Epithelial cell of proximal tubule (primary cell): ENCODE measurements around the gene ZNF100. TPM values are rescaled to one million over a fixed set of nuclear protein-coding genes. Genes with fewer than 3 reads are reported as not detected.
"Not testable (repeated sequence)": the region's sequence is repeated elsewhere in the genome, so short reads cannot be mapped to it uniquely, and the experiment has no call there.

Source experiments
- DNase-seq: peaks from one replicate; pipeline ENCODE4 v3.0.0-alpha.2; 2011; ENCODE audit warnings: low read depth
- H3K4me3 ChIP-seq: 2 replicates; pipeline ENCODE4 v1.5.1; 2011; ENCODE audit warnings: low read depth, mild to moderate bottlenecking, low read length
- CTCF ChIP-seq: conservative IDR thresholded peaks from 2 replicates; pipeline ENCODE4 v1.5.1; 2012; ENCODE audit warnings: low read depth, mild to moderate bottlenecking, low read length
- total RNA-seq: library from RNA; depleted of rRNA; stranded (reverse); fragments of >200 nt; gene quantifications from 2 replicates; pipeline ENCODE4 v1.2.3, GENCODE V29; 2015

Gene ZNF100
- total RNA-seq: 6.9 and 10.1 TPM in 2 replicates

- H3K4me3 ChIP-seq: peak within 1 kb of the TSS; percentile 97
- peak; percentile 63 for DNase-seq
- peak; percentile 7 for TF ChIP-seq CTCF
These were observed at the start of gene ZNF100 for GRCh38 chr19:21767065-21767800. Gene ZNF100, minus strand, starts transcription at chr19:21767579. Its CDS starts 150 bp downstream, at chr19:21767429.

GRCh38 chr19:21812448-21812847, 45.1 kb upstream of the ZNF100 start:
- no peak for DNase-seq
- TF ChIP-seq CTCF: no peak
- H3K4me3 ChIP-seq: no peak overlapping the region

- not testable (repeated sequence) for DNase-seq, H3K4me3 ChIP-seq
These were observed 41.1 kb upstream of the ZNF100 start for GRCh38 chr19:21808400-21809000.

GRCh38 chr19:21789466-21790085, 22.2 kb upstream of the ZNF100 start:
- no peak for DNase-seq
- H3K4me3 ChIP-seq: no peak overlapping the region
- no peak for TF ChIP-seq CTCF

- TF ChIP-seq CTCF: no peak
- DNase-seq: no peak
- no peak overlapping the region for H3K4me3 ChIP-seq
These were observed 19.6 kb upstream of the ZNF100 start for GRCh38 chr19:21786936-21787335.

- DNase-seq, H3K4me3 ChIP-seq: not testable (repeated sequence)
These were observed 8.4 kb upstream of the ZNF100 start for GRCh38 chr19:21775792-21776191.

- peak overlapping the region; percentile 97 for H3K4me3 ChIP-seq
- DNase-seq: not testable (repeated sequence)
These were observed 694 bp downstream of the ZNF100 start for GRCh38 chr19:21766705-21767064.

- H3K4me3 ChIP-seq: no peak overlapping the region
- no peak for TF ChIP-seq CTCF
- DNase-seq: no peak
These were observed 2.2 kb downstream of the ZNF100 start for GRCh38 chr19:21765151-21765550.

GRCh38 chr19:21761547-21761946, 5.8 kb downstream of the ZNF100 start:
- H3K4me3 ChIP-seq, DNase-seq: not testable (repeated sequence)
